Osteoblast (primary cell): ENCODE data around the gene PDCD1LG2. TPM values are rescaled to one million over a fixed set of nuclear protein-coding genes. Genes with fewer than 3 reads are reported as not detected.
A peak's percentile ranks its signal among the peaks of the same experiment; 100 is the strongest.
"Not testable (repeated sequence)": the region's sequence is repeated elsewhere in the genome, so short reads cannot be mapped to it uniquely, and the experiment has no call there.

Experiments
- DNase-seq: peaks from one replicate; pipeline ENCODE4 v3.0.0; 2011; ENCODE audit warnings: low spot score, mixed read lengths; ENCODE audit not compliant: insufficient read length; ENCODE audit errors: missing footprints
- H2AFZ ChIP-seq: 2 replicates; pipeline ENCODE4 v1.6.0; 2011; ENCODE audit warnings: mild to moderate bottlenecking, low read length
- H3K27ac ChIP-seq: 2 replicates; pipeline ENCODE4 v1.5.1; 2011; ENCODE audit warnings: mild to moderate bottlenecking, low read depth, low read length, moderate library complexity
- H3K27me3 ChIP-seq: 2 replicates; pipeline ENCODE4 v1.6.0; 2012; ENCODE audit warnings: mild to moderate bottlenecking, control low read depth, inconsistent platforms, low read length, moderate library complexity; ENCODE audit not compliant: insufficient read depth
- H3K36me3 ChIP-seq: 2 replicates; pipeline ENCODE4 v1.5.1; 2011; ENCODE audit warnings: mild to moderate bottlenecking, low read length, control low read depth, moderate library complexity; ENCODE audit not compliant: insufficient read depth
- H3K4me1 ChIP-seq: 2 replicates; pipeline ENCODE4 v1.5.1; 2011; ENCODE audit warnings: mild to moderate bottlenecking, low read length, control low read depth, moderate library complexity; ENCODE audit not compliant: insufficient read depth
- H3K4me2 ChIP-seq: 2 replicates; pipeline ENCODE4 v1.6.0; 2011; ENCODE audit warnings: mild to moderate bottlenecking, low read length; ENCODE audit not compliant: insufficient read depth
- H3K4me3 ChIP-seq: fragments of 200-600 bp; sonication (generic); 3 replicates; pipeline ENCODE4 v1.5.1; 2012; ENCODE audit warnings: mild to moderate bottlenecking, low read length, inconsistent platforms; ENCODE audit not compliant: insufficient read depth
- H3K79me2 ChIP-seq: 2 replicates; pipeline ENCODE4 v1.6.0; 2012; ENCODE audit warnings: mild to moderate bottlenecking, low read length, control low read depth, inconsistent platforms; ENCODE audit not compliant: insufficient read depth
- H3K9me3 ChIP-seq: 2 replicates; pipeline ENCODE4 v1.5.1; 2011; ENCODE audit warnings: low read depth, low read length, control low read depth
- H4K20me1 ChIP-seq: 2 replicates; pipeline ENCODE4 v1.6.0; 2012; ENCODE audit warnings: mild to moderate bottlenecking, low read length, control low read depth; ENCODE audit not compliant: insufficient read depth
- CTCF ChIP-seq: IDR thresholded peaks from 2 replicates; pipeline ENCODE4 v1.5.1; 2011; ENCODE audit warnings: mild to moderate bottlenecking, low read depth, low read length, moderate library complexity; ENCODE audit errors: extremely low read depth
- total RNA-seq: library from RNA; depleted of rRNA; stranded (reverse); fragments of >200 nt; gene quantifications from 2 replicates; pipeline ENCODE4 v1.2.3, GENCODE V29; 2012

Gene PDCD1LG2
- total RNA-seq, 1 donor, result 4.7 TPM

- Histone ChIP-seq H3K27me3 (no peaks in the 10 kb centered on the region), H3K4me1 (peaks cover 18% of the 10 kb centered on the region), H3K36me3 (no peaks in the 10 kb centered on the region), H3K4me2 (no peak overlapping the region), H4K20me1 (no peaks in the 10 kb centered on the region), H2AFZ (no peak overlapping the region), H3K79me2 (no peaks in the 10 kb centered on the region), H3K27ac (no peak overlapping the region), H3K9me3 (no peaks in the 10 kb centered on the region), H3K4me3 (no peak overlapping the region)
- no peak for TF ChIP-seq CTCF
- no peak for DNase-seq
Observed at GRCh38 chr9:5580650-5581049, 70.3 kb downstream of the PDCD1LG2 start.

GRCh38 chr9:5581706-5582105, 71.4 kb downstream of the PDCD1LG2 start:
- not testable (repeated sequence) for H4K20me1 ChIP-seq, H3K36me3 ChIP-seq, DNase-seq, H3K4me3 ChIP-seq, H3K27me3 ChIP-seq, H3K27ac ChIP-seq, H3K4me2 ChIP-seq, H2AFZ ChIP-seq, H3K9me3 ChIP-seq, H3K79me2 ChIP-seq
- peaks cover 26% of the 10 kb centered on the region for H3K4me1 ChIP-seq

GRCh38 chr9:5582835-5583195, 72.5 kb downstream of the PDCD1LG2 start:
- no peaks in the 10 kb centered on the region for H3K79me2 ChIP-seq
- H3K27me3 ChIP-seq, result no peaks in the 10 kb centered on the region
- H2AFZ ChIP-seq, result peak overlapping the region; percentile 13
- H3K36me3 ChIP-seq, result no peaks in the 10 kb centered on the region
- no peak for DNase-seq
- H4K20me1 ChIP-seq, result no peaks in the 10 kb centered on the region
- peaks cover 30% of the 10 kb centered on the region for H3K4me1 ChIP-seq
- H3K27ac ChIP-seq, result peak overlapping the region; percentile 71
- peak overlapping the region; percentile 21 for H3K4me2 ChIP-seq
- no peak for TF ChIP-seq CTCF
- no peaks in the 10 kb centered on the region for H3K9me3 ChIP-seq
- no peak overlapping the region for H3K4me3 ChIP-seq

DNA sequence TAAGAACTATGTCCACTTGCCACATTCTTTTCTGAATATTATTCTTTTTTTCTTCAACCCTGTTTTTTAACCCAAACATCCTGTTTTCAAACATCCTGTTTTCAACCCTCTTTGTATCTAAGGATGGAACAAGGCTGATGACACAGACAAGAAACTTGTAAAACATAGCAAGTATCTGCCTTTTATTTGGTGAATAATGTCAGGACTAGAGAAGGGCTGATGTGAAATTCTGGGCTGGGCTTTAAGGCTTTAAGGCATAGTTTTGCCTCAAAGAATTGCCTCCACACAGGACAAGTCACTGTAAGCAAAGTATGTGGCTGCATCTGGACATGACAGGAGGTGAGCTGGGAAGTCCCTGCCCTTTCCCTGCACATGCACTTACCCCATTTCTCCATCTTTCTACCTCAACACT, 76.1 kb downstream of the PDCD1LG2 start:
- peaks cover 25% of the 10 kb centered on the region for H3K4me1 ChIP-seq
- DNase-seq, result no peak
- H3K27ac ChIP-seq, result peak overlapping the region; percentile 76
- H3K4me3 ChIP-seq, result no peak overlapping the region
- no peaks in the 10 kb centered on the region for H3K79me2 ChIP-seq
- no peaks in the 10 kb centered on the region for H3K36me3 ChIP-seq
- H3K9me3 ChIP-seq, result no peaks in the 10 kb centered on the region
- H2AFZ ChIP-seq, result peak overlapping the region; percentile 2
- no peaks in the 10 kb centered on the region for H4K20me1 ChIP-seq
- no peak overlapping the region for H3K4me2 ChIP-seq
- no peak for TF ChIP-seq CTCF
- H3K27me3 ChIP-seq, result no peaks in the 10 kb centered on the region
